ENCODE results near the gene RAD52.

Gene RAD52

GRCh38 chr12:967641-968040 is 18.1 kb upstream of the RAD52 start:
- TF ChIP-seq CTCF (conservative IDR thresholded peaks at IDR 0.05; ENCODE audit: low read depth, low read length), result no peak
- DNase-seq (ENCODE audit: low read depth), result no peak

GRCh38 chr12:966724-967123 is 17.2 kb upstream of the RAD52 start:
- no peak overlapping the region for H3K4me3 ChIP-seq (ENCODE audit: low read depth, low read length)

More at GRCh38 chr12:967641-968040, 18.1 kb upstream of the RAD52 start:
- H3K4me3 ChIP-seq (ENCODE audit: low read depth, low read length), result no peak overlapping the region

GRCh38 chr12:958588-959123 is 9.2 kb upstream of the RAD52 start:
- peak; percentile 27 for DNase-seq (ENCODE audit: low read depth)
- no peak for TF ChIP-seq CTCF (conservative IDR thresholded peaks at IDR 0.05; ENCODE audit: low read depth, low read length)
- H3K4me3 ChIP-seq (ENCODE audit: low read depth, low read length), result no peak overlapping the region

More at GRCh38 chr12:966724-967123, 17.2 kb upstream of the RAD52 start:
- no peak for DNase-seq (ENCODE audit: low read depth)
- no peak for TF ChIP-seq CTCF (conservative IDR thresholded peaks at IDR 0.05; ENCODE audit: low read depth, low read length)

GRCh38 chr12:955939-956338 is 6.4 kb upstream of the RAD52 start:
- DNase-seq (ENCODE audit: low read depth), result no peak
- TF ChIP-seq CTCF (conservative IDR thresholded peaks at IDR 0.05; ENCODE audit: low read depth, low read length), result no peak
- no peak overlapping the region for H3K4me3 ChIP-seq (ENCODE audit: low read depth, low read length)

- no peak for TF ChIP-seq CTCF (conservative IDR thresholded peaks at IDR 0.05; ENCODE audit: low read depth, low read length)
- no peak for DNase-seq (ENCODE audit: low read depth)
- H3K4me3 ChIP-seq (ENCODE audit: low read depth, low read length), result no peak overlapping the region
Measured at GRCh38 chr12:954741-955140, 5.2 kb upstream of the RAD52 start.

GRCh38 chr12:953776-954175 is 4.3 kb upstream of the RAD52 start:
- no peak for TF ChIP-seq CTCF (conservative IDR thresholded peaks at IDR 0.05; ENCODE audit: low read depth, low read length)
- DNase-seq (ENCODE audit: low read depth), result peak; percentile 59
- no peak overlapping the region for H3K4me3 ChIP-seq (ENCODE audit: low read depth, low read length)

- no peak for DNase-seq (ENCODE audit: low read depth)
- H3K4me3 ChIP-seq (ENCODE audit: low read depth, low read length), result no peak overlapping the region
- no peak for TF ChIP-seq CTCF (conservative IDR thresholded peaks at IDR 0.05; ENCODE audit: low read depth, low read length)
Measured at GRCh38 chr12:951176-951575, 1.7 kb upstream of the RAD52 start.

Data from choroid plexus epithelial cell (primary cell).